Endothelial cell of umbilical vein (primary cell): ENCODE data around the gene ACAD9.

Experiments
- CTCF ChIP-seq, 2 donors: IDR thresholded peaks; 1 replicate in 1 of 2; 2 replicates in 1 of 2; pipeline ENCODE4 v1.5.1; 2011; ENCODE audit warnings: low read length in 2 of 2, mild to moderate bottlenecking in 2 of 2, moderate library complexity in 2 of 2, control low read depth in 1 of 2, inconsistent platforms in 1 of 2, low read depth in 1 of 2; ENCODE audit not compliant: insufficient read depth in 1 of 2; ENCODE audit errors: extremely low read depth in 1 of 2
- EZH2 ChIP-seq: IDR thresholded peaks from 2 replicates; pipeline ENCODE4 v1.6.1; 2012; ENCODE audit warnings: borderline replicate concordance, low read depth, mild to moderate bottlenecking, moderate library complexity, low read length, inconsistent platforms; ENCODE audit not compliant: severe bottlenecking
- FOS ChIP-seq: IDR thresholded peaks from 2 replicates; pipeline ENCODE4 v1.6.1; 2011; ENCODE audit warnings: mild to moderate bottlenecking, low read length, moderate library complexity, borderline replicate concordance; ENCODE audit not compliant: insufficient read depth
- POLR2A ChIP-seq: IDR thresholded peaks from 2 replicates; pipeline ENCODE4 v1.6.1; 2012; ENCODE audit warnings: low read depth, mild to moderate bottlenecking, control low read depth, low read length
- POLR2AphosphoS5 ChIP-seq: IDR thresholded peaks from 2 replicates; pipeline ENCODE4 v1.6.1; 2012; ENCODE audit warnings: low read depth, mild to moderate bottlenecking, control low read depth, low read length, moderate library complexity; ENCODE audit not compliant: insufficient read depth
- TF ChIP-seq, protein P1 (sequence below): IDR thresholded peaks from 2 replicates; pipeline ENCODE4 v1.6.1; 2011; ENCODE audit not compliant: insufficient read depth, insufficient read length

- TF ChIP-seq CTCF (IDR thresholded peaks at IDR 0.05; ENCODE audit: extremely low read depth in 1 of 2, insufficient read depth in 1 of 2, low read depth in 1 of 2, low read length in 2 of 2), result no peak
- no peak for TF ChIP-seq FOS
- TF ChIP-seq EZH2, result no peak
- TF ChIP-seq, protein P1, sequence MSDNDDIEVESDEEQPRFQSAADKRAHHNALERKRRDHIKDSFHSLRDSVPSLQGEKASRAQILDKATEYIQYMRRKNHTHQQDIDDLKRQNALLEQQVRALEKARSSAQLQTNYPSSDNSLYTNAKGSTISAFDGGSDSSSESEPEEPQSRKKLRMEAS, result no peak
- no peak for TF ChIP-seq POLR2AphosphoS5
- TF ChIP-seq POLR2A, result no peak
These were observed 53.9 kb downstream of the ACAD9 start for GRCh38 chr3:128933213-128933921.
